CD14-positive monocyte (primary cell): ENCODE measurements around the gene BIRC2. TPM values are rescaled to one million over a fixed set of nuclear protein-coding genes. Genes with fewer than 3 reads are reported as not detected.
A peak's percentile ranks its signal among the peaks of the same experiment; 100 is the strongest.

Experiments used
- DNase-seq, 3 donors: peaks; one replicate each; pipeline ENCODE4 v3.0.0-alpha.2; 2011 to 2022
- H2AFZ ChIP-seq: 2 replicates; pipeline ENCODE4 v1.6.0; 2012; ENCODE audit warnings: mild to moderate bottlenecking, low read depth, low read length, inconsistent platforms; ENCODE audit not compliant: insufficient read depth, poor library complexity, severe bottlenecking
- H3K27ac ChIP-seq, 2 donors: 1 replicate in 1 of 2; 2 replicates in 1 of 2; pipeline ENCODE4 v1.5.1; 2012 to 2013; ENCODE audit warnings: low read length in 2 of 2, control low read depth in 1 of 2, inconsistent platforms in 1 of 2, low read depth in 1 of 2, mild to moderate bottlenecking in 1 of 2
- H3K27me3 ChIP-seq, 2 donors: one replicate each; pipeline versions ENCODE4 v1.6.0 to v1.6.1; 2011 to 2013; ENCODE audit warnings: low read length in 2 of 2; ENCODE audit not compliant: control insufficient read depth in 2 of 2, insufficient read depth in 2 of 2
- H3K36me3 ChIP-seq, 2 donors: replicated peaks in 1 of 2; 1 replicate in 1 of 2; 2 replicates in 1 of 2; pipeline versions ENCODE4 v1.5.1 to v1.6.1; 2012 to 2013; ENCODE audit warnings: low read length in 2 of 2, control low read depth in 1 of 2, inconsistent platforms in 1 of 2, mild to moderate bottlenecking in 1 of 2; ENCODE audit not compliant: insufficient read depth in 2 of 2, control insufficient read depth in 1 of 2
- H3K4me1 ChIP-seq, 2 donors: 1 replicate in 1 of 2; 2 replicates in 1 of 2; pipeline versions ENCODE4 v1.5.1 to v1.6.1; 2012 to 2013; ENCODE audit warnings: low read length in 2 of 2, control low read depth in 1 of 2, inconsistent platforms in 1 of 2, mild to moderate bottlenecking in 1 of 2, moderate library complexity in 1 of 2; ENCODE audit not compliant: insufficient read depth in 2 of 2, control insufficient read depth in 1 of 2
- H3K4me2 ChIP-seq: replicated peaks from 2 replicates; pipeline ENCODE3; 2012; ENCODE audit warnings: low read length, moderate library complexity, mild to moderate bottlenecking; ENCODE audit not compliant: poor library complexity, severe bottlenecking; ENCODE audit errors: extremely low read depth
- H3K4me3 ChIP-seq, 3 experiments: fragments of 200-600 bp in 1 of 3; sonication (generic) in 1 of 3; replicated peaks in 1 of 3; 1 replicate in 2 of 3; 2 replicates in 1 of 3; pipeline ENCODE4 v1.5.1; 2011 to 2013; ENCODE audit warnings: low read length in 3 of 3, mild to moderate bottlenecking in 3 of 3, control low read depth in 2 of 3, low read depth in 2 of 3, inconsistent platforms in 1 of 3, moderate library complexity in 1 of 3
- H3K79me2 ChIP-seq: 2 replicates; pipeline ENCODE4 v1.6.0; 2012; ENCODE audit warnings: mild to moderate bottlenecking, control low read depth, inconsistent platforms, low read length, moderate library complexity; ENCODE audit not compliant: insufficient read depth
- H3K9ac ChIP-seq: 2 replicates; pipeline ENCODE4 v1.6.0; 2017; ENCODE audit warnings: low read length, mild to moderate bottlenecking; ENCODE audit not compliant: insufficient read depth, poor library complexity, severe bottlenecking
- H3K9me3 ChIP-seq, 2 donors: replicated peaks in 1 of 2; 1 replicate in 1 of 2; 2 replicates in 1 of 2; pipeline versions ENCODE4 v1.5.1 to v1.6.1; 2012 to 2013; ENCODE audit warnings: low read length in 2 of 2, control low read depth in 1 of 2; ENCODE audit not compliant: control insufficient read depth in 1 of 2, insufficient read depth in 1 of 2
- H4K20me1 ChIP-seq: 2 replicates; pipeline ENCODE4 v1.6.0; 2012; ENCODE audit warnings: mild to moderate bottlenecking, low read length, control low read depth, moderate library complexity; ENCODE audit not compliant: insufficient read depth
- H3K27ac Mint-ChIP-seq, 7 donors: one replicate each; pipeline ENCODE4 v1.8.0; 2020; ENCODE audit warnings: mild to moderate bottlenecking in 7 of 7, mixed read lengths in 7 of 7, moderate library complexity in 6 of 7, inconsistent platforms in 2 of 7
- H3K27me3 Mint-ChIP-seq, 3 donors: one replicate each; pipeline ENCODE4 v1.8.0; 2021 to 2022; ENCODE audit warnings: low read depth in 3 of 3, mild to moderate bottlenecking in 3 of 3, mixed read lengths in 3 of 3, moderate library complexity in 3 of 3, inconsistent platforms in 1 of 3
- H3K36me3 Mint-ChIP-seq, 2 donors: one replicate each; pipeline ENCODE4 v1.8.0; 2020; ENCODE audit warnings: mixed read lengths in 2 of 2, inconsistent platforms in 1 of 2, mild to moderate bottlenecking in 1 of 2
- H3K4me1 Mint-ChIP-seq: one replicate; pipeline ENCODE4 v1.8.0; 2020; ENCODE audit warnings: mild to moderate bottlenecking, mixed read lengths
- H3K4me3 Mint-ChIP-seq, 2 donors: one replicate each; pipeline ENCODE4 v1.8.0; 2020; ENCODE audit warnings: mild to moderate bottlenecking in 2 of 2, mixed read lengths in 2 of 2, moderate library complexity in 1 of 2
- H3K9me3 Mint-ChIP-seq, 7 donors: one replicate each; pipeline ENCODE4 v1.8.0; 2020 to 2022; ENCODE audit warnings: mixed read lengths in 7 of 7, mild to moderate bottlenecking in 6 of 7, moderate library complexity in 6 of 7, inconsistent platforms in 2 of 7
- WGBS: methylation state at CpG from one replicate; pipeline ENCODE4 v1.1.5; 2013; ENCODE audit warnings: missing lambda C conversion rate; ENCODE audit not compliant: insufficient coverage; 5-methylcytosine and 5-hydroxymethylcytosine counted together
- intact Hi-C, 2 donors: fragments of 100-400 bp; cut with micrococcal nuclease; formaldehyde crosslinking; loops; one replicate each; pipeline versions ENCODE4 v1.15.0 to v1.15.1; 2023
- polyA plus RNA-seq, 3 donors: library from polyadenylated mRNA; depleted of rRNA in 1 of 3; unstranded in 2 of 3; stranded (reverse) in 1 of 3; fragments of 300-500 nt in 2 of 3; fragments of >200 nt in 1 of 3; fragmentation: Illumina TruSeq in 2 of 3; gene quantifications; 1 replicate in 2 of 3; 2 replicates in 1 of 3; pipeline ENCODE4 v1.2.3, GENCODE V29; 2012 to 2021
- TF ChIP-seq, protein P1 (sequence below): fragments of 200-600 bp; IDR thresholded peaks from one replicate; pipeline ENCODE4 v1.8.0; 2022; ENCODE audit warnings: antibody characterized with exemption, mild to moderate bottlenecking

BIRC2 gene
- polyA plus RNA-seq, 3 donors: 25.3 to 54.7 (median 50.2) TPM

DNA sequence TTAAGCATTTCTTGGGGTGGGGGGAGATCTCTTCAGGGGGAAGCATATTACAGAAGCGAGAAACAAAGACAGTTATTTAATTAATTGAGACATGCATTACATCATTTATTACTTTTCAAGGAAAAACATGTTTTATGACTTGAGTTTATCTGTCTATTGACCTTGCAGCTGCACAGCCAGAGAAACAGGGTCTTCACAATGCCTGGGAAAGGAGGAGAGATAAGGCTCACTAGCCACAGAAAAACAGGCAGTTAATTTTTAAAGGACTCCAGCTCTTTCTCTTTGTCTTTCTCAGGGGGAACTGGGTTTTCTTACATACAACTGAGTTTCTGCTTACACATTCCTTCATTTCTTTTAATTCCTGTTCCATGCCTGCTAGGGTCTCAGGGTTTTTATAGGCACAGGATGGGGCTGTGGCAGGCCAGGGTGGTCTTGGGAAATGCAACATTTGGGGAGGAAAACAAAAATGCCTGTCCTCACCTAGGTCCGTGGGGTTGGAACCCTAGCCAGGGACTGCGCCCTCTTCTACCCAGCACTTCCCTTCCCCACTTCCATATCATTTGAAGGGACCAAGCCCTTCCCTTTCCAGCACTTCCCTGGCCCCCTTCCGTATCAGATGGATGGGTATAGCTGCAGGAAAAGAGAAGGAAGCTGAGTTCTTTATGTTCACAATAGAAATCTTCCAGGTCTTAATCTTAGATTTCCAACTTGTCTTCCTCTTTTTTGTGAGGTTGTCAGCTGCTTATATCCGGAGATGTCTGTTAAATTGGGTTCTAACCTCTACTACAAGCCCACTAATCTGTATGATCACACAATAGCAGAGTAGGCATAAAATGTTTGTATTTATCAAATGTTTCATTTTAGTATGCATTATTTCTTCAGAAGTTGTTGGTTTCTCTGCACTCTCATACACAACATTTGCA, 38.3 kb downstream of the BIRC2 start:
- Histone ChIP-seq H3K4me3 (no peak overlapping the region), H2AFZ (no peak overlapping the region), H3K36me3 (peaks cover 32 to 84% of the 10 kb centered on the region in 2 donors), H3K9me3 (no peaks in the 10 kb centered on the region), H4K20me1 (no peaks in the 10 kb centered on the region), H3K4me1 (no peaks in the 10 kb centered on the region), H3K9ac (no peak overlapping the region), H3K27ac (no peak overlapping the region), H3K4me2 (no peak overlapping the region), H3K27me3 (no peaks in the 10 kb centered on the region), H3K79me2 (no peaks in the 10 kb centered on the region)
- Mint-ChIP-seq H3K36me3 (peaks cover 61 to 71% of the 10 kb centered on the region in 2 donors), H3K9me3 (no peaks in the 10 kb centered on the region), H3K4me3 (no peak overlapping the region), H3K27ac (peak overlapping the region in 3 of 7 donors; percentile 12 to 50 (median 14)), H3K4me1 (no peaks in the 10 kb centered on the region), H3K27me3 (no peaks in the 10 kb centered on the region)
- no peak for DNase-seq
- intact Hi-C loops: no loop called here
- WGBS: no CpG with 5 or more reads among the region's 5 CpGs
- TF ChIP-seq, protein P1, sequence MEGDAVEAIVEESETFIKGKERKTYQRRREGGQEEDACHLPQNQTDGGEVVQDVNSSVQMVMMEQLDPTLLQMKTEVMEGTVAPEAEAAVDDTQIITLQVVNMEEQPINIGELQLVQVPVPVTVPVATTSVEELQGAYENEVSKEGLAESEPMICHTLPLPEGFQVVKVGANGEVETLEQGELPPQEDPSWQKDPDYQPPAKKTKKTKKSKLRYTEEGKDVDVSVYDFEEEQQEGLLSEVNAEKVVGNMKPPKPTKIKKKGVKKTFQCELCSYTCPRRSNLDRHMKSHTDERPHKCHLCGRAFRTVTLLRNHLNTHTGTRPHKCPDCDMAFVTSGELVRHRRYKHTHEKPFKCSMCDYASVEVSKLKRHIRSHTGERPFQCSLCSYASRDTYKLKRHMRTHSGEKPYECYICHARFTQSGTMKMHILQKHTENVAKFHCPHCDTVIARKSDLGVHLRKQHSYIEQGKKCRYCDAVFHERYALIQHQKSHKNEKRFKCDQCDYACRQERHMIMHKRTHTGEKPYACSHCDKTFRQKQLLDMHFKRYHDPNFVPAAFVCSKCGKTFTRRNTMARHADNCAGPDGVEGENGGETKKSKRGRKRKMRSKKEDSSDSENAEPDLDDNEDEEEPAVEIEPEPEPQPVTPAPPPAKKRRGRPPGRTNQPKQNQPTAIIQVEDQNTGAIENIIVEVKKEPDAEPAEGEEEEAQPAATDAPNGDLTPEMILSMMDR: no peak

DNA sequence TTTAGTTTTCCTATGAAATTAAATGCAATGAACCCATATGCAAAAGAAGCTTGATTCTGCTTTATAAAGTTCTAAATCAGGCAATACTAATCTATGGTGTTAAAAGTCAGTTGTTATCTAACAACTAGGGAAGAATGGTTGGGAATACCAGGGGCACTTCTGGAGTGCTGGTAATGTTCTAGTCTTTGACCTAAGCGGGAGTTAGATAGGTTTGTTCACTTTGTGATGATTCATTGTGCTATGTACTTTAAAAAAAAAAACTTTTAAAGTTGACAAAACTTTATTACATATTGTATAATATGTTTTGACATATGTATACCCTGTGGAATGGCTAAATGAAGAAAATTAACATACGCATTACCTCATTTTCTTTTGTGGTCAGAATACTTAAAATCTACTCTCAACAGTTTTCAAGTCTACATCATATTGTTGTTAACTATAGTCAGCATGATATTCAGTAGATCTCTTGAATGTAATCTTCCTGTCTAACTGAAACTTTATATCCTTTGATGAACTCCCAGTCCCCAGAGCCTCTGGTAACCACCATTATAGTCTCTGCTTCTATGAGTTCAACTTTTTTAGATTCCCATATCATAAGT, 39.2 kb downstream of the BIRC2 start:
- H2AFZ ChIP-seq: no peak overlapping the region

More for the DNA sequence above, 39.2 kb downstream of the BIRC2 start:
- TF ChIP-seq, protein P1: no peak
- Histone ChIP-seq H3K79me2 (no peaks in the 10 kb centered on the region), H3K27me3 (no peaks in the 10 kb centered on the region), H3K36me3 (peaks cover 30 to 79% of the 10 kb centered on the region in 2 donors), H3K4me2 (no peak overlapping the region), H3K9me3 (no peaks in the 10 kb centered on the region), H3K27ac (no peak overlapping the region), H3K9ac (no peak overlapping the region), H4K20me1 (peaks cover 7% of the 10 kb centered on the region), H3K4me3 (no peak overlapping the region), H3K4me1 (no peaks in the 10 kb centered on the region)
- peaks cover 54 to 66% of the 10 kb centered on the region in 2 donors for H3K36me3 Mint-ChIP-seq
- H3K4me3 Mint-ChIP-seq: no peak overlapping the region
- no peak for DNase-seq
- H3K4me1 Mint-ChIP-seq: peaks cover 2% of the 10 kb centered on the region
- no CpG with 5 or more reads among the region's 2 CpGs for WGBS
- intact Hi-C loops: no loop called here
- H3K9me3 Mint-ChIP-seq: no peaks in the 10 kb centered on the region
- H3K27me3 Mint-ChIP-seq: no peaks in the 10 kb centered on the region
- no peak overlapping the region for H3K27ac Mint-ChIP-seq
